Stimulated activated CD8-positive, alpha-beta memory T cell treated with anti-CD3 and anti-CD28 coated beads, Interleukin-4, amount 100 ng/mL, for 24 hours (primary cell): ENCODE data around the gene UGGT2.
"Not testable (repeated sequence)": the region's sequence is repeated elsewhere in the genome, so short reads cannot be mapped to it uniquely, and the experiment has no call there.

Experiments used
- DNase-seq: peaks from one replicate; pipeline ENCODE4 v3.0.0-alpha.2; 2020; ENCODE audit warnings: low read depth

Gene UGGT2

GRCh38 chr13:96046449-96047126 lies 6.6 kb downstream of the UGGT2 start:
- not testable (repeated sequence) for DNase-seq

- DNase-seq: no peak
These were observed 9.0 kb downstream of the UGGT2 start for GRCh38 chr13:96044238-96044637.

DNA sequence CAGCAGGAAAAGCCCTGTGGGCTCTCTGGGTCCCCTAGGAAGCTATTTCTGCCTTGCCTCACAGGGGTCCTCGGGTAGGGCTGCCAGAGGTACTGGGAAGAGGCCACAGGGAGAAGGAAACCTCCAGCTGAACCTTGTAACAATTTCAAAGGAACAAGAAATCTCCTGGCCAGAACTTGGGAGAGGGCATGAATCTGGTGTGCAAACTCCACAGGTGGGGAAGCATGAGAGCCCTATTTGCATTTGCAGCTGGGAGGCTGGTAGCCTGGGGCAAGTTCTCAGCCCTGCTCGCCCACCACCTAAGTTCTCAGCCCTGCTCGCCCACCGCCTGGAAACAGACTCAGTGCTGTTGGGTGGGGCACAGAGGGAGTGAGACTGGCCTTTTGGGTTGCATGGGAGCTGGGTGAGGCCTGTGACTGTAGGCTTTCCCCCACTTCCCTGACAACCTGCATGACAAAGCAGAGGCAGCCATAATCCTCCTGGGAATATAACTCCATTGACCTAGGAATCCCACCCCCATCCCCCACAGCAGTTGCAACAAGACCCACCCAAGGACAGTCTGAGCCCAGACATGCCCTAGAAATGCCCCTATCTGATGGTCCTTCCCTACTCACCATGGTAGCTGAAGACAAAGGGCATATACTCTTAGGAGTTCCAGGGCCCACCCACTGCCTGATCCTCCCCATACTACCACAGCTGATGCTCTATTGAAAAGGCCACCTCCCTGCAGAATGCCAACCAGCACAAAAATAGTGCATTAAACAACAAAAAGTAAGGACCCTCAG lies 11.7 kb downstream of the UGGT2 start:
- no peak for DNase-seq

DNA sequence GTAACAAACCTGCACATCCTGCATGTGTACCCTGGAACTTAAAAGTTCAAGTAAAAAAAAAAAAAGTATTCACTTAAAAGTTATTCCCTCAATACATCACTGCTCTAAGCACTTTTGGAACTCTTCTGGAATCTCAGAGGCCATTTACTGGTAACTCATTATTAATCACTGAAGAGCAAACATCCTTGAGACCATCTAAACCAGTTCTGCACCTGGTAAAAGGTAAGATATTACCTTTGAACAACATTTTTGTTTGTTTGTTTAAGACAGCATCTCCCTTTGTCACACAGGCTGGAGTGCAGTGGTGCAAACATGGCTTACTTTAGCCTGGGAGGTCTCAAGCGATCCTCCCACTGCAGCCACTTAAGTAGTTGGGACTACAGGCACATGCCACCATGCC lies 16.7 kb downstream of the UGGT2 start:
- no peak for DNase-seq

DNA sequence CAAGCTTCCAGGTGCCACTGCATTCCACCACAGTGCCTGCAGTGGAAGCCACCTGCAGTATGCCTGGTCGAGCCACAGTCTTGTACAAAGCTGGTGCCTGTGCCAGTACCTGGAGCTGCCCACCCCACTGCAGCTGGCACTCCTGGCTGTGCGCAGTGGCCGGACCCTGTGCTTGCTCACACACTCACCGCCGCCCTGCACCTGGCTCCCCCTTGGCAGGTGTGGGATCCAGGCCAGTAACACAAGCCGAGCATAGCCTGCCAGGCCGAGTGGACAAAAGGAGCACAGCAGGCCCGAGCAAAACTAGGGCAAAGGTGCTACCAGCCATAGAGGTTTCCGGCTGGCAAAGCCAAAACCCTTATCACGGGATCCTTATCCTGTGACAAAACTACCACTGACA lies 18.5 kb downstream of the UGGT2 start:
- no peak for DNase-seq

DNA sequence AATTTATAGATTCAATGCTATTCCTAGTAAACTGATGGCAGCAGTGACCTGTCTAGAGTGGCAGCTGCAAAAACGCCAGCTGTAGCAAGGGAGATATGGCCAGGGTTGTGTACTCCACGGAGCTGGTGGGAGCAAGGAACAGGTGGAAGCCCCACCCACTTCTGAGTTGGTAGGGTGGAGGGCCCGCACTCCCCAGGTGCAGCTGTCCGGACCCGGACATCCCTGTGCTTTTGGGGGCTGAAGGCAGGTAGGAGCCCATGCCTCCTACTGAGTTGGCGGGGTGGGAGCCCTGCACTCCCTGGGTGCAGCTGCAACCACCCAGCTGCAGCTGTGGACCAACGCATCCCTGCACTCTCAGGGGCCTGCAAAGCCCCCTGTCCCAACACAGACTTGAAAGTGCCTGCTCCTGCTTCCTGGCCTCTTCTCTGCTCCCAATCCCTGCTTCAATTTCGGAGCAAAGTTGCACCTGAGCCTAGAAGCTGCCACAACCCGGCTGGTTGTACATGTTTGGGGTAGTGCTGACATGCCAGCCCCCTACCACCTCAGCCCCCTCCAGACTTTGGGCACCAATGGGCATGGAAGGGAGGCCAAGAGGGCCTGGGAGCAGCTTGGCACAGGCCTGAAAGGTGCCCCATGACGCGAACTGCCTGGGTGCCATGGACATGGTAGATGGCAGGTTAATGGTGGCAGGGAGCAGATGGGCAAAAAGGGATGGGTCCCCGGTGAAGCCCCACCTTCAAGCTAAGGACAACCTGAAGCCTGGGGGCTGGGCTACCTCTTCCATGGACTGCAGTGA lies 19.8 kb downstream of the UGGT2 start:
- no peak for DNase-seq

- DNase-seq: no peak
These were observed 20.5 kb downstream of the UGGT2 start for GRCh38 chr13:96032717-96033116.

DNA sequence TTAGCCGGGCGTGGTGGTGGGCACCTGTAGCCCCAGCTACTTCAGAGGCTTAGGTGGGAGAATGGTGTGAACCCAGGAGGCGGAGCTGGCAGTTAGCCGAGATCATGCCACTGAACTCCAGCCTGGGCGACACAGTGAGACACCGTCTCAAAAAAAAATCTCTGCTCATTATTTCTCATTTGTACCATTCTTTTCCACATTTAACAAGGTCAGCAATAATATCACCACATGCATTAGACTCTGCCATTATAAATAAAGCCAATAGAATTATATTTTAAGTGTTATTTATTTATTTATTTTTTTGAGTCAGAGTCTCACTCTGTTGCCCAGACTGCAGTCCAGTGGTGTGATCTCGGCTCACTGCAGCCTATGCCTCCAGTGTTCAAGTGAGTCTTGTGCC lies 24.2 kb downstream of the UGGT2 start:
- DNase-seq: no peak

- DNase-seq: no peak
These were observed 25.7 kb downstream of the UGGT2 start for GRCh38 chr13:96027496-96027895.

- no peak for DNase-seq
These were observed 27.9 kb downstream of the UGGT2 start for GRCh38 chr13:96025283-96025682.

DNA sequence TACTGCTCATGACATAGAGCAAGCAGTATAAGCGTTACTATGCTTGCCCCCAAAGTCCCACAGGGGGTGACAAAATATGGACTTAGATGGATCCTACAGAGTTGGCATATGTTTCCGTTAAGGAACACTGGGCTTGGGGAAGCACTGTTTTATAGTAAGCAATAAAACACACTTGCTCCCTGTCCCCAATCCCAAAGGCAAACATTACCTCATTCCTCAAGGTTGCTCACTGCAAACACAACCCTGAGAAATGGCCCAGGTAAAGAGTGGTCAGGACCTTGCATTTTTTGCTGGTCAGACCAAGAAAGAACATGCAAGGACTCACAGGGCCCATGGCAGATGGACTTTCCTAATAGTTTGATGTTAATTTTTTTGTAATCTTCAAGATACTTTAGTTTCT lies 32.3 kb downstream of the UGGT2 start:
- no peak for DNase-seq

- no peak for DNase-seq
These were observed 33.0 kb downstream of the UGGT2 start for GRCh38 chr13:96020155-96020575.

DNA sequence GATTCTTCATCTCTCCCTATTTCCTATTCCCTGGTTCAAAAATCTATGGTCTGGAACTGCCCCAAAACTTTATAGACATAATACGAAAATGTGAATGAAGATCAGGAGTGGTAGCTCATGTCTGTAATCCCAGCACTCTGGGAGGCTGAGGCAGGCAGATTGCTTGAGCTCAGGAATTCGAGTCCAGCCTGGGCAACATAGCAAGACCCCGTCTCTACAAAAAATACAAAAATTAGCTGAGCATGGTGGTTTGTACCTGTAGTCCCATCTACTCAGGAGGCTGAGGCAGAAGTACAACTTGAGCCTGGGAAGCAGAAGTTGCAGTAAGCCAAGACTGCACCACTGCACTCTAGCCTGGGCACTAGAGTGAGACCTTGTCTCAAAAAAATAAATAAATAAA lies 35.1 kb downstream of the UGGT2 start:
- no peak for DNase-seq

DNA sequence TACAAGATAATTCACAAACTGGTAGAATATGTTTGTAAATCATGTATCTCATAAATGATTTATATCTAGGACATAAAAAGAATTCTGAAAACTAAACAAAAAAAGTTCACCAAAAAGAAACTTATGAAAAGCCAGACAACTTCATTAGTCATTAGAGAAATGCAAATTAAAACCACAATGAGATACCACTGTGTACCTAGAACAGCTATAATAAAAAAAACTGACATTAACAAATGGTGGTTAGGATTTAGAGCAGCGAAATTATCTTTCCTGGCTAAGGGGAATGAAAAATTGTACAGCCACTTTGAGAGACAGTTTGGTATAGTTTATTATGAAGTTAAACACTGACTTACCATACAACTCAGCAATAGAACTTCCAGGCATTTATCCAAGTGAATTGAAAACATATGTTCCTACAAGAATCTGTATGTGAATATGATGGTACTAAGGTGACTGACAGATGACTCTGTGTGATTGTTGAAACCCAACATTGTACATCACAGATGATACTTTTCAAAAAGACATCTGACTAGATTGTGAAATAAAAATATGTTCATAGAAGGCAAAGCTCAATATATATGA lies 41.8 kb downstream of the UGGT2 start:
- no peak for DNase-seq

GRCh38 chr13:96003304-96003703 lies 49.9 kb downstream of the UGGT2 start:
- DNase-seq: no peak

GRCh38 chr13:96002322-96003131 lies 50.7 kb downstream of the UGGT2 start:
- no peak for DNase-seq

DNA sequence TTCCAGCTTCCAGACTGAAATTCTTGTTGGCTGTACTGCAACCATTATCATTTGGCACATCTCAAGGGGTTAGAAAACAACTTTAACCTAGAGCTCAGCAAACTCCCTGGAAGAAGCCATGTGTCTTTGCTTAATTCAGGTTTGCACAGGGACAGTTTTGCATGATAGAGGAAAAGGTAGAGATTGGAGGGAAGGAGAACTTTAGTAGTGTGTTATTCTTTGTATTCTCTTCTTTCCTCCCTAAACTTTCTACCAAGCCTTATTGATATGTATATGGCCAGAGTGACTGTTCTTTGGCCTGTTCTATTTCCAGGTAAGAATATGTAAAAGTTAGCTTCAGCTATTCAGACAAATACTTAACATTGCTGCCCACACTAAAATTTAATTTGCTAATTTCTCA lies 53.1 kb downstream of the UGGT2 start:
- no peak for DNase-seq

DNA sequence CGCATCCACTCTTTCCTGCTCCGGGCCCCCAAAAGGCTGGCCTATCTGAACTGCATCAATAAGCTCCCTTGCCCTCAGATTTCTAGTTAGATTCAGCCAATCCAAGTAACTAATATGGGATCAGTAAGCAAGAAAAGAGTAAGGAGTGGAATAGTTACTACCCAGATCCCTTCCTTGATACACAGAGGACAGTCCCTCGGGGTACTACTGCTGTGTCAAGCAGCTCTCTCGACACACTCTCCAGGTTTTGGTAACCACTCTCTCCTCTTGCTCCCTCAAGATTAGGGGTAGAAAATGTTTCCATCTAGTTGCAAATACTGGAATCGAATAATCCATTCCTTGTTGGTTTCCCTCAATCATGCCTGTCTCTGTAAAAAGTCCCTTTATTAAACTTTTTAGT lies 65.4 kb downstream of the UGGT2 start:
- DNase-seq: no peak

- no peak for DNase-seq
These were observed 71.1 kb downstream of the UGGT2 start for GRCh38 chr13:95982144-95982543.

- not testable (repeated sequence) for DNase-seq
These were observed 80.5 kb downstream of the UGGT2 start for GRCh38 chr13:95972651-95973050.

DNA sequence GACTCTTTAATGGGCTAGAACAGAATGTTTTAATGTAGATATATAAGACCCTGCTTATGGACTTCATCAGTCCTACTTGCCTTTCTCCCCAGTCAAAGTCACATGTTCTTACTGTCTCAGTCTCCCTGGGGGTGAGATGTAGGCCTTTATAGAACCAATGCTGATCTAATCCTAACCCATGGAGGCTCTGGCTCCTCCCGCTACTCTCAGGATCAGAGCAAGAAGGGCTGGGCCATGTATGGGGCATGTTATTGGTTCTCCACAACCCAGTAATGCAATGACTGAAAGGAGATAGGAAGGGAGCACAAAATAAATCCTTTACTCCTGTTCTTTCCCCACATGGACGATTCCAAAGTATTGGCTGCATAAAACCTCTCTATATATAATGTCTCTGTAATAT lies 82.3 kb downstream of the UGGT2 start:
- DNase-seq: no peak

- DNase-seq: no peak
These were observed 84.3 kb downstream of the UGGT2 start for GRCh38 chr13:95968906-95969305.
